HG03097 (cell line): Measurements from ENCODE around the gene EPHB1.
"Not testable (repeated sequence)": the region's sequence is repeated elsewhere in the genome, so short reads cannot be mapped to it uniquely, and the experiment has no call there.

ENCODE experiments used
- ATAC-seq: cut with Tn5 transposase; IDR thresholded peaks from one replicate; pipeline ENCODE4 v1.9.1; 2021; ENCODE audit not compliant: unreplicated experiment, low FRiP score

Gene EPHB1

DNA sequence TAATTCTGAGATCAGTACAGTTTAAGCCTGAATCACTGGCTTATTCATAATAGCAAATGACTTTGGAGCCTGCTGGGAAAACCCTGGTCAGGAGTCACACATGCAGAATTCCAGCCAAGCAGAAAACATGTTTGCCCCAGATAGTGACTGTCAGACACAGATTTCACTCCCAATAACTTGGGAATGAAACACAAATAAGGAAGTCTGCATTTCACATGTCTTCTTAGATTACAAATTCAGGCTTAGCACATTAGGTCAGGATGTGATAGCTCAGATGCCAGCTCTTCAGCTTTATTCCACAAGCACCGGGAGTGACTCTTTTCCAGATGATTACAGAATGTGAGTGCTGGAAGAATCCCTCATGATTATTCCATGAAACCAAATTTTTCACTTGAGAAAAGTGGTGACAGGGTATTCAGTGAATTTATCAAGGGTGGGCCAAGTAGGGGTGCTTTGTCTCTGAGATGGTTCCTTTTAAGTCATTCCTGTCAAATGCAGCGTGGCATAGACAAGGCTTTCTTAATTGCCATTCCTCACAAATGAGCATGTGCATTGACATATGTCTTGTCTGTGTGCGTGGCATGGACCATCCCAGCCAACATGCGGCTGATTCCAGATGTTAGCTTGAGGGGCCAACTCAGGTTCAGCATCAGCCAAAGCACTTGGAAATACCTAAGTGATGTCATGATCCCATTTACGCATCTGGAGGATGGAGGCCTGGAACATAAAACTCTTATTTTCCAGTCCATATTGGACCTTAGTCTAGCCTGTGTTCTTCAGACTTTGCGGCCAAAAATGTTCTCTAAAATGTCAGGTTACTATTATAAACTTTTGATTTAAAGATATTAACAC lies 191.0 kb downstream of the EPHB1 start:
- ATAC-seq = no peak

DNA sequence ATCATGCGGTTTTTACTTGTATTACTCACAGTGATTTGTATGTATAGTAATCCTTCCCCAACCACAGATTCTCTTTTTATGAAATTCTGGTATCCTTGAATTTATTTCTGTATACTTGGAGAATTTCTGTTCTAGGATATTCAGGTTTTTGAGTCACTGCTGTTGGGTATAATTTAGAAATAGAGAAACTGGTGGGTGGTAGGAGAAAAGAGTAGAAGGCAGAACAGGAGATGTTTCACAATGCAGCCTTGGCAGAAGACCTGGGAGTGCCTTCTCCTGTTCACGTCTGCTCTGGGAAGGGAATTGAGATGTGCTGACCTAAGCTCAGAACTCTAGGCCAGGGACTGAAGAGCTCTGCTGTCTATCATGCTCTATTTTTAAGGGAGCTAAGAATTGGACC lies 193.6 kb downstream of the EPHB1 start:
- ATAC-seq = no peak

DNA sequence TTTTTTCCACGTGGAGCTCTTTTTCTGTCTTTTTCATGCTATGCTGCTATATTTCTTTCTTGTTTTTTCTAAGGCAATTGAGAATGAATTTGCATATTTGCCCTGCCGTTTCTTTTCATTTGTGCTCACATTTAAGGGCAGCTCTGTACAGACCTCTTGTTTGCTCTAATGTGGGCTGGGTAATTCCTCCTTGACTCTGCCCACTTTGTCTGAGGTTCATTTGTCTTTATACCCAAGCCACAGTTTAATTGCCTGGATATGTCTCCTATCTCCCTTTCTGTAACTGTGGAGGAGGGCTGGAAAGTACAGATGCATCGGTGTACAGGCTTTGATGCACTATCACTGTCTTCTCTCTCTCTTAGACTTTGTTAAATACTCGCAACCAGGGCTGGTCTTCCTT lies 195.9 kb downstream of the EPHB1 start:
- no peak for ATAC-seq

DNA sequence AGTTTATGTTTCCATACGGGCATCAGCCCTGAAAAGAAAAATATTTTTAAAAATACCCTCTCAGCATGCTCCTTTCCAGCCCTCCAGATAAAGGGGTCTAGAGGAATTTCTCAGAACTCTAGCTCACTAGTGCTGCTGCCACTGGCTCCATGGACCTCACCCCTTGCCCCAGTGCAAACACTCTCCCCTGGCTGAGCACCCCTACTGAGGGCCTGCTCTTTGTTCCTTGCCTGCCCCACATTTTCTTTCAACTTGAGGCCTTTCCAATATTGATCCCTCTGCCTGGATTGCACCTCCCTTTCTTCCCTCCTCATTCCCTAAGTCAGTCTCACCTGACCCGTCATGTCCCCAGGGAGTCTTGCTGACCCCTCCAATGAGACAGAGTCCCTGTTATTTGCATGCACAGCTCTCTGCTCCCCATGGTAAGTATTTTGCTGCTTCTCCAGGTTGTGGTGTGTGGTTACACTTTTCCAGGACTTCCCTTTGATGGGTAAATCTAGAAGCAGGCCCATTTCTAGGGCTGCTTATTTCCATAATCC lies 196.5 kb downstream of the EPHB1 start:
- no peak for ATAC-seq

DNA sequence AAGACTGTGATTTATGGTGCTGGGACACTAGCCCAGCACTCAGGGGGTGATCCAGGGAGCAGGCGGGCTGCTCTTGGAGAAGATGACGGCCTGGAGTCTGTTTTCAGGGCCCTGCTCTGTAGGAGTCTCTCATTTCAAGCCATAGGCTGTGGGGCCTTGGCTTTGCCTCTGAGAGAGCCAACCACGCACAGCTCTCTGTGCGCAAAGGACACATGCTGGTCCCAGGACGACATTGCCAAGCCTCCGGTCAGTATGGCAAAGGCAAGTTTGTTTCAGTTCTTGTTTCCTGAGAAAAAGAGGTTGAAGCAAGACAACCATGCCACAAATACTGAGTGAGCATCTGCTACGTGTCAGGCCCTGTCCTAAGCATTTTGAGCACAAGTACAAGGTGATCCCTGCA lies 197.1 kb downstream of the EPHB1 start:
- ATAC-seq = no peak

DNA sequence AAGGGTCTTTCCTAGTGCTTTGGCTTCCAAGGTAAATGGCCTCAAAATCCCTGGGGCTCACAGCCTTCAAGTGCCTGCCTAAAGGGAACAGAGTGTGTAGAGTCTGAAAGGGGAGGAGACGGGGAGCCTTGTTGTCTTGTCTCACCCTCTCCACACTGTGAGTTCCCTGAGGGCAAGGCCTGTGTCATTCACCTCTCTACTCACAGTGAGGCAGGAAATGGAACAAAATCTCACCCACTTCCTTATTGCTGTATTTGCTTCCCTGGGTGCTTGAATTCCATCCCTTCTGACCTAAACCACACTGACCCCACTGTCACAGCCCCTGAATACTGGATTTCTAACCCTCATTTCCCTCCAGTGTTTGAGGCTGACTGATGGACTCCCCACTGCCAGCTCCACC lies 197.5 kb downstream of the EPHB1 start:
- ATAC-seq = no peak

DNA sequence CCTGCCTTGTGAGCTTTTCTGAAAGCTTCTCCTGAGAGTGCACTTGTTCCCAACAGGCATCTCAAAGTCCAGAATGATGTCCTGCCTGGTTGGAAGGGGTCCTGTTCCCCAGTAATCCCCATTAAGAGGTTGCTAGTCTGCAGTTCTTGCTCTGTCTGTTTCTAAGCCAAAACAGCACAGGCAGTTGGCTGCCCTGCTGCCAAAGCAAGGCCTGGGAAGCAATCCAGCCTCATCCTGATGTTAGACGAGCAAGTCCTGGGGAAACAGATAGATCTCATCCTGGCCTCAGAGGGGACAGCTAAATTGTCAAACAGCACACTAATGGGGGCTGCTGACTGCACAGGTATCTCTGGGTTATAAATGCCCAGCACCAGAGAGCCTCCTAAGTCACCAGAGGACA lies 198.0 kb downstream of the EPHB1 start:
- no peak for ATAC-seq

DNA sequence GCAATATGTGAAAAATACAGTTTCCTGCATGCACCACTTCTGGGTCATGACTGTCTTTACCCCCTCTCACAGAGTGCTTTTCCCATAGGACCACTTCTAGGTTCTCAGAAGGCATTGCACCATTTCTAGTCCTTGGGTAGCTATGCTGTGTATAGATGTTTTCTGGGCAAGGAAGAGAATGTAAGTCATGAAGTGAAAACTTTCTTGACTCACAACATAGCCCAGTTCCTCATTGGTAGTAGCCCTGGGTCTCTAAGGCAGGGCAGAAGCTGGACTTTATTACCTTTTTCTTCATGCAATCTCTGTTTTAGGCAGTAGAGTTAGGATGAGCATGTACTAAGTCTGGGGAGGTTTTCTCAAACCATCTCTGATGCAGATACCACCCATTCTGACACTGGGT lies 203.1 kb downstream of the EPHB1 start:
- no peak for ATAC-seq

DNA sequence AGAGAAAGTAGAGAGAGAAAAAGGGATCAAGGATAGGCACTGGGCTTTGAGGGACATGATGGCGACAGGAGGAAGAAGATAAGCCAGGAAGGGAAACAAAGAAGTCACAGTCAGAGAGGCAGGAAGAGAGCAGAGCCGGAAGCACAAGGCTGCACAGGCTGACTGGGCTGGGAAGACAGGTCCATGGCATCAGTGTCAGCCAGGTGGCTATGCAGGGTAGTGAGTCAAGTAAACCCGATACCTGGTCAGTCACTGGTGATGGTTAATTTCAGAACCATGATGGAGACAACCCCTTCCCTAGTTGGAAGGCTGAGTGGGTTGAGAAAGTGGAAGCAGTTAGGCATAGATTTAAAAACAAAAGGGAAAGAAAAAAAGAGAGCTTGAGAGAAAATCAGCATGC lies 203.8 kb downstream of the EPHB1 start:
- ATAC-seq = no peak

DNA sequence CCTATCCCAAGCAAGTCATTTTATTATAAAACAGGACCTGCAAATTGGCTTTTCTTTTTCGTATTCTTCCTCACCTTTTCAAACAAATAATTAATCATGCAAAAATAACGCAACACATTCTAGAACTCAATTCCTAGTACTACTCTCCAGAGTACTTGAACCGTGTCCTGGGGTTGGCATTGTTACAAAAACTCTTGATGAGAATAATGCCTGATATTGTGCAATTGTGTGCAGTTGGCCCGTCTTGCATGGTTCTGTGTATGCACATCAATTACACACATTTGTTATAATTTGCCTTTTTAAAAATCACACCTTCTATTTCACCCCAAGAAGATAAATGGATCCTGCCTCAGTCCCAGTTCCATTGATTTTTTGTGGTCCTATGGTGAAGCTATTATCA lies 205.4 kb downstream of the EPHB1 start:
- ATAC-seq = no peak

DNA sequence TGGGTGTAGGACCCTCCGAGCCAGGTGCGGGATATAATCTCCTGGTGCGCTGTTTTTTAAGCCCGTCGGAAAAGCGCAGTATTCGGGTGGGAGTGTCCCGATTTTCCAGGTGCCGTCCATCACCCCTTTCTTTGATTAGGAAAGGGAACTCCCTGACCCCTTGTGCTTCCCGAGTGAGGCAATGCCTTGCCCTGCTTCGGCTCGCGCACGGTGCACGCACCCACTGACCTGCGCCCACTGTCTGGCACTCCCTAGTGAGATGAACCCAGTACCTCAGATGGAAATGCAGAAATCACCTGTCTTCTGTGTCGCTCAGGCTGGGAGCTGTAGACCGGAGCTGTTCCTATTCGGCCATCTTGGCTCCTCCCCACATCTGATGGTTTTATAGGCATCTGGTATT lies 210.6 kb downstream of the EPHB1 start:
- ATAC-seq = not testable (repeated sequence)

DNA sequence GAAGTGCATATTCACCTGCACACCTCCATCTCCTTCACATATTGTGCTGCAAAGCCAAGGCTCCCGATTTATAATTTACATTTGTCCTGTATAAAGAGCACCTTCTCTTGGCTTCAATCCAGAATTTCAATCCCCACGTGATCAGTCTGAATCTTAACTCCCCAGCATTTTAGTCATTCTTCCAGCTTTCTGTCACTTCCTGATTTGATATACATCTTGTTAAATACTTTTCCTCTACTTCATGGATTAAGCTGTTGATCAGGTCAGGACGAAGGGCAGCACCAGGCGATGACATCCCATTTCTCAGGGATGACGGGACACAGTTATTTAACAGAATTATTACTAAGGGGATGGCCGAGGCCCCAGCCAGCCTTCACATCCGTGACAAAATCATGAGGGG lies 212.5 kb downstream of the EPHB1 start:
- no peak for ATAC-seq

DNA sequence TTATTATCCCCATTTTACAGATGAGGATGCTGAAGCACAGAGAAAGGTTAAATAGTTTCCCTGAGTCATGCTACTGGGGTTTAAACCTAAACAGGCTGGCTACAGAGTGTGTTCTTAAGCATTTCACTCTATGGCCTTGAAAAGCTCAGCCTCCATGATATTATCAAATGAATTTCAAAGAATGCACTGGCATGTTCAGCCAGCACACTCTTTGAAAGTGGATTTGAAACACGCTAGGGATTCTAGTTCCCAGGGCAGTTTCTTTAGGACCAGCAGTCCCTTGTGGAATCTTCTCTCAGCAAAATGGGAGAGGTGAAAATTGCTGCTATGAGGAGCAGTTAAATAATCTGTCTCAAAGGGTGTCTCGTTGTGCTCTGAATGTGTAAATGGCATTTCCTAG lies 213.3 kb downstream of the EPHB1 start:
- no peak for ATAC-seq

DNA sequence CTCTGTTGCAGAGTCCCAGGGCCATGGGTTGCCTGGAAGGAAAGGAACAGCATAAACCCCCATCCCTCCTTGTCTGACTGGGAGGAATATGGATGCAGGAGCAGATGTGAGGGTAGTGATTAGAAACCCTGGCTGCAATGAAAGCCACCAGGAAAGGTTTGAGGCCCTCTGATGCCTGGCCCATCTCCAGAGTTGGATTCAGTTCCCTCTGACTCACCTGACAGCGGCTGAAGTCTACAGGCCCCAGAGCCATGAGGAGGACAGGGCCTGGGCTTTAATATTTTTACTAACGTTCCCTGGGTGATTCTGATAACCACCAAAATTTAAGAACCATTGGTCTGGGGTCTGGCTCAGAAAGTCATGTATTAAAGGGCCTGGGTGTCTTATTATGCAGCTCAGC lies 214.0 kb downstream of the EPHB1 start:
- ATAC-seq = no peak

DNA sequence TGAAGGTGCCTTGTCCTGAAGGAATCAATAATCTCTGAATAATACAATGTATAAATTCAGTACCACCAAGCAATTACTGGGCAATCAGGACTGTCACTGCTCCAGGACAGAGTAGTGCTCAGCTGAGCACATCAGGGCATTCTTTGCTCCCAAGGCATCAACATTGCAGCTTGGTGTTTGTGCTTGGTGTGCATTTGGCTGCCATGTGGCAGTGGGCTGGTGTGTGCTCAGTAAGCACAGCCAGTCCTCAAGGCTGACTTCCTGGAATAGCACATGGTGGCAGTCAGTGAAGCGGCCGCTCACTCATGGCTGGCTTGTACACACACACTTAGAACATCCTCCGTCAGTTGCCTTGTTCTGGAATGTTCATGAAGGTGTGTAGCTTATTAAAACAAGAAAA lies 217.0 kb downstream of the EPHB1 start:
- ATAC-seq = no peak

DNA sequence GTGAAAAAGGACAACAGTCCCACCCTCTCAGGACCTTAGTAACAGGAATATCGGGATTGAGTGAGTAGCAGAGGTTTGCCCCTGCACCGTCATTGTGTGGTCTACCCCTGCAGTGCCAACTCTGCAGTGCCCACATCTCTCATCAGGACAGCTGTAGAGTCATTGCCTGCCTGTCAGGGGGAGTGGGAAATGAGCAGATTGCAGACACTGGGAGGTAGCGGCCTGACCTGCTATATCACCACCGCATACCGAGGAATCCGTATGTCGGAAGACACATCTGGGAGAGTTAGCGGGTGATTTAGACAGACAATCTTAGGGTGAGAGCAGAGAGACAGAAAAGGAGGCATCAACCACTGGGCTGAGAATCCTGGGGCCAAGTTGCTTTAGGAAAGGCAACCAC lies 218.1 kb downstream of the EPHB1 start:
- ATAC-seq = no peak

DNA sequence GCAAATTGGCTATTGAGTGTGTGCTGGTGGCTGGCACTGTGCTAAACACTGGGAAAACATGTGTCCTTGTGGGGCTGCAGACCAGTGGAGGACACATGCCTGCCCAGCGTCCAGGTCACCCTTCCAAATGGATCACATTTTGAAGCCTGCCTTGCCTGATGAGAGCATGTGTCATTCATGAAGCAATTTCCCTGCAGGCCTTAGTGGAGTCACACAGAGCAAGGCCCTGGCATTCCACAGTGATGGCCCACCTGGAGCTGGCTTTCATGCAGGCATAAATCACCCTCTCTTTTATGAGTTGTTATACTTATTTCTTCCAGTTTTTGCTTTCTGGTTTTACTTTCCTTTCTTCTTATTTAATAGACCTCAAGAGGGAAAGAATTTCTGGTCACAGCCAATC lies 219.5 kb downstream of the EPHB1 start:
- ATAC-seq = no peak

DNA sequence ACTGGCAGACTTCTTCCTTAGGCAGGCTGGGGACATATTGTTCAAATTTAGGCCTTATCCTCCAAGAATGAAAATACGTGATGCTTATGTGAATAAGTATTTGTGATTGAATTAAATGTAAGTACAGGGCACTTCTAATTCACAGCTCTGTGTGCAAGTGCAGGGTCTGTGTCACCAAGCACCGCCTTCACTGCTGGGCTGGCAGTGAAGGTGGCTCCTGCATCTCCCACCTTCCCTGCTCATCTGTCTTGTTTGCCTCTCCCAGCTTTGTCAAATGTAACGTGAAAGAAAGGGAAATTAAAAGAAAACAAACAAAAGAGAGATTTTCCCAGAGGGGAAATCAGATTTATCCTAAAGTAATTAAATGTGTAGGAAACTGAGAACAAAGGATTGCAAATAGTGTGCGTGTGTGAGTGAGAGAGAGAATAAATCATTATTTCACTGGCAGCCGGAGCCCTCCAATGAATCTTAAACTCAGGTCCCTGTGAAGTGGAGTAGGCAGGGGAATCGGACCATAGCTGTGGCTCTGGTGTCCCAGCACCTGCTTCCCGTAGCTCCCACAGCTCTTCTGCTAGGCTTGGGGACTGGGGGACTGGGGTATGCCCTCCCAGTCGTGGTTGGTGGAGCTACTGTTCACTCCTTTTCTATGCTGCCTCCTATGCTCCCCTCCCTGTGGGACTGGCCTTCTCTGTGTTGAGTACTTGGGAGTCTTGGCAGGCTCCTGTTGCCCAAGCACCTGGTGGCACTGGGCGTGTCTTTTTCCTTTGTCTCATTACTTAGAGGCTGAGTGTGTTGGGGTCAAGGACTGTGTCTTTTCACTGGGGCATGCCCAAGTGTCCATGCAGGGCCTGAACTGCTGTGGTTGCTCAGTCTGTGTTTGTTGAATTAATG lies 222.2 kb downstream of the EPHB1 start:
- ATAC-seq = no peak

DNA sequence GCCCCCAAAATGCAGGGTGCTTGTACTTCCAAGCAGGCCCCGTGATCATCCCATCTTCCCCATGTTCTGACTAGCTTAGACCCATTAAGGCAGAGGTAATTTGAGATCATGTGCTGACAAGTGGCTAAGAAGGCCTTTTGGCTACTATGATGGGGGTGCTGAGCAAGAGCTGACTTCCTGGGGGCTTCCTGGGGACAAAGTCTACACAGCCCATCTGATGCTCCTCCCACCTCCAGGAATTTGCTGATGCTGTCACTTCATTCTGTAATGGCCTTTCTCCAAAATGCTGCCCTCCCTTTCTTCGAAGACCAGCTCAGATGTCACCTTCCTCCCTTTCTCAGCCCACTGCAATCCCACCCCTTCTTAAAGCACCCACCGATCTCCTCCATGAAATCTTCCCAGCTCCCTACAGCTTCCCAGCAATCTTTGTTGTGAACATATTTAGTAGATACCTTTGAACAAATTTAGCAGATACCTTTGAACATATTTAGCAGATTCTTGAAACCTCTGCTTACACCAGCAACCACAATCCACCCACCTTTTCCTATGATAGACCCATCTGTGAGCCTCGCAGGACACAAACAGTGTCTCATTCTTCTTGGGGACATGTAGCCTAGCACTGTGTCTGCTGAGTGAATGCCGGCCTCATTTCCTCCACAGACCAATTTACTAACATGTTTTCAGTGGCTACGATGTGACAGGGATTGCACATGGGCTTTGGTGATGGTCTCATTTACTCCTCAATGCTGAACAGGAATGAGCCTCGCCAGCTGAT lies 223.3 kb downstream of the EPHB1 start:
- no peak for ATAC-seq

DNA sequence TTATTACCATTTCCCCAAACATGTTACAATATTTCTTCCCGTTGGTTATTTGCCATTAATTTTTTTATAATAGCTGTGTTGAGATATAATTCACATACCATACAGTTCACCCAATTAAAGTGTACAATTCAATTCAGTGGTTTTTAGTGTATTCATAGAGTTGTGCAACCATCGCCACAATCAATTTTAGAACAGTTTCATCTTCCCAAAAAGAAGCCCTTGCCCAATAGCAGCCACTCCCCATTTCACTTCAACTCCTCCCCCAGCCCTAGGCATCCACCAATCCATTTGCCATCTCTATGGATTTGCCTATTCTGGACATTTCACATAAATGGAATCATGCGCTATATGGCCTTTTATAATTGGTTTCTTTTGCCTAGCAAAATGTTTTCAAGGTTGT lies 225.1 kb downstream of the EPHB1 start:
- ATAC-seq = no peak
